GM18502 (cell line): ENCODE measurements around the gene FAM83B.
"Not testable (repeated sequence)": the region's sequence is repeated elsewhere in the genome, so short reads cannot be mapped to it uniquely, and the experiment has no call there.

Experiments
- ATAC-seq: cut with Tn5 transposase; IDR thresholded peaks from one replicate; pipeline ENCODE4 v1.9.1; 2021; ENCODE audit warnings: mild to moderate bottlenecking; ENCODE audit not compliant: unreplicated experiment, poor library complexity

Gene FAM83B

DNA sequence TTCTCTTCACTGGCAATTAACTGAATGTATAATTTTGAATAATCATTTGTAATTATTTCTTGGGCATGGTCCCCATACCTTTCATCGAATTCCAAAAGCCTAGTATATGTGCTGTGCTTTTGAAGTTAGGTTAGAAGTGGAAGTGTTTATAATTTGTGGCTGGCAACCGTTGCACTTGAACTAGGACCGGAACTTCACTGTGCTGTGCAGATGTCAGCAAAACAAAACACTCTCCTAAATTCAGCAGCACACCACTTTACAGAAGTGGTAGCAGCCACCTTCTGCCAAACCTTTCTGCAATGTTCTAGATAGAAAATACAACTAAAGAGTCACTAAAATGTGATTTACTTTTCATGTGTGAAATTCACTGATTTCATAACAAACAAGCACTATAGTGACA is 111.9 kb downstream of the FAM83B start:
- ATAC-seq: no peak

- no peak for ATAC-seq
These were observed 113.2 kb downstream of the FAM83B start for GRCh38 chr6:54959820-54960219.

DNA sequence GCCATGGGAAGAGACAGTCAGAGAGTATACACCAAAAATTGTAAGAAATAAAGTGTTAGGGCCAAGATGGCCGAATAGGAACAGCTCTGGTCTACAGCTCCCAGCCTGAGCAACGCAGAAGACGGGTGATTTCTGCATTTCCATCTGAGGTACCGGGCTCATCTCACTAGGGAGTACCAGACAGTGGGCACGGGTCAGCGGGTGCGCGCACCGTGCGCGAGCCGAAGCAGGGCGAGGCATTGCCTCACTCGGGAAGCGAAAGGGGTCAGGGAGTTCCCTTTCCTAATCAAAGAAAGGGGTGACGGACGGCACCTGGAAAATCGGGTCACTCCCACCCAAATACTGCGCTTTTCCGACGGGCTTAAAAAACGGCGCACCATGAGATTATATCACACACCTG is 114.8 kb downstream of the FAM83B start:
- ATAC-seq: not testable (repeated sequence)

DNA sequence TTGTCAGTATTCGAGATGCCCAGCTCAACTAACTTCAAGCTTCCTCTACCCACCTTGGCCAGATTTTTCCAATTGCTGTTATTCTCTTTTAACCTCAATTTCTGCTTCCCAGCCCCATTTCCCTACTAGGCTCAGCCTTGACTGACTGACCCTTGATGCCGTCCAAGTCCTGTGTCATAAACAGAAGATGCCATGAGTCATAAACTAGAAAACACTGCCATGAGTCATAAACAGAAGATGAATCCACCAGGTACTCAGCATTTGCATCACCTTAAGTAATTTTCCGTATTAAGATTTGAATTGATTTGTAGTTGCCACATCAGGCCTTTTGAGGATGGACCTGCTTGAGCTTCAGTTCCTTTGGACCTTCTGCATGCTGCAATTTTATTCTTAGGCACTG is 123.8 kb downstream of the FAM83B start:
- ATAC-seq: no peak

- ATAC-seq: no peak
These were observed 125.3 kb downstream of the FAM83B start for GRCh38 chr6:54971825-54972224.

GRCh38 chr6:54979161-54979560 is 132.6 kb downstream of the FAM83B start:
- ATAC-seq: not testable (repeated sequence)

DNA sequence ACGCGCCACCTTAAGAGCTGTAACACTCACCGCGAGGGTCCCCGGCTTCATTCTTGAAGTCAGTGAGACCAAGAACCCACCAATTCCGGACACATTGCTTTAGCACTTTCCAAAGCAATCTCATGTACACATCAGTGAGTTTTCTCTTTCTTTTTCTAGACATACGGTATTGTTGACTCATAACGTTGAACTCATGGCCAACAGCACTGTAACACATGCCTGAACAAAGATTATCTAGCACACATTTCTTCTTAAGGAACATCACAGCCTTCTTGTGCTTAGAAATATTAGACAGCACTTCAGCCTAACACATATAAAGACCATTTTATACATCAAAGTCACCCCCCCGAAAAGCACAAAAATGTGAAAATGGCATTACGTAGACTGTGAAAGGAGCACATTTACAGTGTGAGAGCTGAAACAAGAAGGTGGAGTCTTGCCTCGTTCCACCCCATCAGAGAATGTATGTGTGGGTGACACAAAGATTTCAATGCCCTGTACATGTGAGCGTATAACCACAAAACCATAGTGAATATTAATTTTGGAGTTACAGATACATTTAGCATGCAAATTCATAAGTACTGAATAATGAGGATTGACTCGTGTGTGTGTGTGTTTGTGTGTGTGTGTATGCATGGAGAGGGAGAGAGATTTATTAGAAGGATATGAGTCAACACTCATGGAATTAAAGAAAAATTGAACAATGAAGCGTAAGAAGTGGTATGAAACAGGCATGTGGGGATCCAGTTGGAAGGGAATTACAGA is 134.1 kb downstream of the FAM83B start:
- ATAC-seq: no peak

- ATAC-seq: no peak
These were observed 134.7 kb downstream of the FAM83B start for GRCh38 chr6:54981276-54981609.

DNA sequence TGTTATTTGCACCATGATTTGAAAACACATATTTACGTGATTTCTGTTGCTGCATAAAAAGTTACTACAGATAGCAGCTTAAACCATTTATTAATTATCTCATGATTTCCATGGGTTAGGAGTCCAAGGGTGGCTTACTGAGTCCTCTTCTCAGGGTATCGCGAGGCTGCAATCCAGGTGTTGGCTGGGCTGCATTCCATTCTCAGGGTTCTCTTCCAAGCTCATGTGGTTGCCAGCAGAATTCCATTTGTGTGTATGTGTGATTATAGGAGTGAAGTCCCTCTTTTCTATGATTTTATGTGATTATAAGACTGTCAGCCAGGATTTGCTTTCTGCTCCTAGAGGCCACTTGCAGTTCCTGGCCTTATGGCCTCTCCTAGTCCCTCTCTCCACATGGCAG is 135.1 kb downstream of the FAM83B start:
- no peak for ATAC-seq

DNA sequence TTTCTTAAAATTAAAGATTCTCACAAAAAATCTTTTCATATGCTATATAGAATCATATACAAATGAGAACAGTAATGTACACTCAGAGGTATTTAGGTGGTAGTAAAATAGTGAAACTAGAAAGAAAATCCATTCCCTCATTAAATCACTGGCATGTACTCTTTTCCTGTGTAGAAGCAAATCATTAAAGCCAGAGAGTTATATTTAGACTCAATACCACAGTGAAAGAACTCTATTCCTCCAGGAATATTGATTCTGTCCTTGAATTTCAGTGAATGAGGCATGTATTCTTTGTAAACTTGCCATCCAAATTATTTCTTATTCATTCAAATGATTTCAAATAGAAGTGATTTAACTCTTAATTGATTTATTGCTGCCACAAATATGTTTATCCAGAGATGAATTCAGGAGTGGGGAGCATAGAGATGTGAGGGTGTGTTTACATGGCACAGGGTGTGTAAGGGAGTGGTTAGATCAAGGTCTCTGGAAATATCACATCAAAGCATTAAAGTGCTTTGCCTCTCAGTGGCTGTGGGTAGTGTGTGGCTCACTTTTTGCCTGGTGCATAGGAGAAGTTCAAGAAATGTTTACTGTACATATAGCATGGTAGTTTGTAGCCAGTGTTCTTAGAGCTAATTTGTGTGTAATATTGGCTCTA is 141.2 kb downstream of the FAM83B start:
- ATAC-seq: no peak

- no peak for ATAC-seq
These were observed 142.0 kb downstream of the FAM83B start for GRCh38 chr6:54988576-54988975.

DNA sequence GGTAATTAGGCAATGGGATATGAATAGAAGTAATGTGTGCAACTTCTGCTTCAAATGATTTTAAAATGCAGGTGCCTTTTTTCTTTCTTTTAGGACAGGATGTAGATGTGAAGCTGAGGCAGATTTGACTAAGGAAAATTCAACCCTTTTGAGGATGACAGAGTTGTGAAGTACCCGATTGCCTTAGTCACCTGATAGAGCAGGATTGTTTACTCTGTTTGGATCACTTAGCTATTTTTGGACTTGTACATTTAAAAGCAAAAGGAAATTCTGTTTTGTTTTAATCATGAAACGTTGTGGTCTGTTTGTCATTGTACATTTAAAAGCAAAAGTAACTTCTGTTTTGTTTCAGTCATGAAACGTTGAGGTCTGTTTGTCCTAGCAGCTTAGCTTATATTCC is 143.4 kb downstream of the FAM83B start:
- ATAC-seq: no peak
